ENCODE results near the gene FBXO44.

Gene FBXO44

DNA sequence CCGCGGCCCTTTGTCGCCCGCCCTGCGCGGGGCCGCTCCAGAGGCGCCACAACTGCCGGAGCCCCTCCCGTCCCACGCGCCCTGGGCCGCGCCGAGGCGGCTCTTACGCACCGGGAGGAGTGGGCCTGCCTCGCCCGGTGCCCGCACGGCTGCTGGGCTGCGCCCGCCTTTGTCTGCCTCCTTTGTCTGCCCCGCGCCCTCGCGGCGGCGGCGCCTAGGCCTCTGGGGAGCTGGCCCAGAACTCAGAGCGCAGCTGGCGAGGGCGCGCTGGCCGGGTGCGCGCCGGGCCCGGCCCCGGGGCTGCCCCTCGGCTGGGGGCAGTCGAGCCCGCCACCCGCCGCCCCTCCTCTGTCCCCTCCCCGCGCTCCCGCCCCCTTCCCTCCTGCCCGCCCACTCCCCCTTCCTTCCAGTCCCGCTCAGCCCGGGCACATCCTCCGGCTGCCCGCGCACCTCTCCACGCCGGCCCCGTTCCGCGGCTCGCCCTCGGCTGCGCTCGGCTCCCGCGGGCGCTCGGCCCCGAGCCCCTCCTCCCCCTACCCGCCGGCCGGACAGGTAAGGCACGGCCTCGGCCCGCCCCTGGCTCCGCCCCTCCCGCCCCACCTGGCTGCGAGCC lies 36.7 kb downstream of the FBXO44 start, which contains the start of gene DRAXIN:
Gene DRAXIN, plus strand, starts transcription at position 409 of the 613 bp plus-strand sequence. CDS start 14,549 bp downstream, outside the sequence.
- POLR2A ChIA-PET: no interaction called here
- TF ChIP-seq ZFHX2 (tag by site-specific recombination; conservative IDR thresholded peaks at IDR 0.05) (no peak), ZNF830 (tag by site-specific recombination; IDR thresholded peaks at IDR 0.05; ENCODE audit: low read depth) (no peak), IKZF3 (tag by site-specific recombination; IDR thresholded peaks at IDR 0.05) (no peak), ZBTB17 (tag by site-specific recombination; IDR thresholded peaks at IDR 0.05) (no peak), ZNF561 (tag by site-specific recombination; IDR thresholded peaks at IDR 0.05; ENCODE audit: borderline replicate concordance) (peak; percentile 59; the same call in 1 of the 2 replicates), ZBTB8A (tag by site-specific recombination; IDR thresholded peaks at IDR 0.05) (peak; percentile 66), ZNF76 (tag by site-specific recombination; IDR thresholded peaks at IDR 0.05; ENCODE audit: borderline replicate concordance, low read depth) (no peak), ZBTB20 (tag by site-specific recombination; IDR thresholded peaks at IDR 0.05) (no peak), ZNF48 (tag by site-specific recombination; IDR thresholded peaks at IDR 0.05) (no peak), ZNF529 (tag by site-specific recombination; IDR thresholded peaks at IDR 0.05; ENCODE audit: insufficient replicate concordance) (no peak), SP2 (tag by site-specific recombination; IDR thresholded peaks at IDR 0.05) (no peak), OVOL3 (tag by site-specific recombination; IDR thresholded peaks at IDR 0.05) (no peak), ZNF23 (tag by site-specific recombination; IDR thresholded peaks at IDR 0.05; ENCODE audit: borderline replicate concordance) (no peak), ZBTB7A (tag by site-specific recombination; IDR thresholded peaks at IDR 0.05; ENCODE audit: low read depth) (no peak), ZFP37 (tag by site-specific recombination; IDR thresholded peaks at IDR 0.05) (no peak), ZNF248 (tag by site-specific recombination; IDR thresholded peaks at IDR 0.05) (no peak), ZNF785 (tag by site-specific recombination; IDR thresholded peaks at IDR 0.05) (no peak), ZNF335 (tag by site-specific recombination; conservative IDR thresholded peaks at IDR 0.05) (0 out of 2 replicates have a peak, but pooled peaks have one; percentile 12), MYNN (tag by site-specific recombination; IDR thresholded peaks at IDR 0.05; ENCODE audit: borderline replicate concordance) (no peak), ZNF654 (tag by site-specific recombination; IDR thresholded peaks at IDR 0.05; ENCODE audit: low read depth) (no peak), ZNF404 (tag by site-specific recombination; IDR thresholded peaks at IDR 0.05) (no peak), ZNF776 (tag by site-specific recombination; IDR thresholded peaks at IDR 0.05; ENCODE audit: borderline replicate concordance) (no peak), ZNF670 (tag by site-specific recombination; IDR thresholded peaks at IDR 0.05; ENCODE audit: low read depth) (no peak), RBAK (tag by site-specific recombination; IDR thresholded peaks at IDR 0.05) (no peak), ZNF585B (tag by site-specific recombination; IDR thresholded peaks at IDR 0.05) (no peak)
- TF ChIP-seq, protein P1, sequence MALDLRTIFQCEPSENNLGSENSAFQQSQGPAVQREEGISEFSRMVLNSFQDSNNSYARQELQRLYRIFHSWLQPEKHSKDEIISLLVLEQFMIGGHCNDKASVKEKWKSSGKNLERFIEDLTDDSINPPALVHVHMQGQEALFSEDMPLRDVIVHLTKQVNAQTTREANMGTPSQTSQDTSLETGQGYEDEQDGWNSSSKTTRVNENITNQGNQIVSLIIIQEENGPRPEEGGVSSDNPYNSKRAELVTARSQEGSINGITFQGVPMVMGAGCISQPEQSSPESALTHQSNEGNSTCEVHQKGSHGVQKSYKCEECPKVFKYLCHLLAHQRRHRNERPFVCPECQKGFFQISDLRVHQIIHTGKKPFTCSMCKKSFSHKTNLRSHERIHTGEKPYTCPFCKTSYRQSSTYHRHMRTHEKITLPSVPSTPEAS (tag by site-specific recombination; IDR thresholded peaks at IDR 0.05): no peak
- TF ChIP-seq, protein P2, sequence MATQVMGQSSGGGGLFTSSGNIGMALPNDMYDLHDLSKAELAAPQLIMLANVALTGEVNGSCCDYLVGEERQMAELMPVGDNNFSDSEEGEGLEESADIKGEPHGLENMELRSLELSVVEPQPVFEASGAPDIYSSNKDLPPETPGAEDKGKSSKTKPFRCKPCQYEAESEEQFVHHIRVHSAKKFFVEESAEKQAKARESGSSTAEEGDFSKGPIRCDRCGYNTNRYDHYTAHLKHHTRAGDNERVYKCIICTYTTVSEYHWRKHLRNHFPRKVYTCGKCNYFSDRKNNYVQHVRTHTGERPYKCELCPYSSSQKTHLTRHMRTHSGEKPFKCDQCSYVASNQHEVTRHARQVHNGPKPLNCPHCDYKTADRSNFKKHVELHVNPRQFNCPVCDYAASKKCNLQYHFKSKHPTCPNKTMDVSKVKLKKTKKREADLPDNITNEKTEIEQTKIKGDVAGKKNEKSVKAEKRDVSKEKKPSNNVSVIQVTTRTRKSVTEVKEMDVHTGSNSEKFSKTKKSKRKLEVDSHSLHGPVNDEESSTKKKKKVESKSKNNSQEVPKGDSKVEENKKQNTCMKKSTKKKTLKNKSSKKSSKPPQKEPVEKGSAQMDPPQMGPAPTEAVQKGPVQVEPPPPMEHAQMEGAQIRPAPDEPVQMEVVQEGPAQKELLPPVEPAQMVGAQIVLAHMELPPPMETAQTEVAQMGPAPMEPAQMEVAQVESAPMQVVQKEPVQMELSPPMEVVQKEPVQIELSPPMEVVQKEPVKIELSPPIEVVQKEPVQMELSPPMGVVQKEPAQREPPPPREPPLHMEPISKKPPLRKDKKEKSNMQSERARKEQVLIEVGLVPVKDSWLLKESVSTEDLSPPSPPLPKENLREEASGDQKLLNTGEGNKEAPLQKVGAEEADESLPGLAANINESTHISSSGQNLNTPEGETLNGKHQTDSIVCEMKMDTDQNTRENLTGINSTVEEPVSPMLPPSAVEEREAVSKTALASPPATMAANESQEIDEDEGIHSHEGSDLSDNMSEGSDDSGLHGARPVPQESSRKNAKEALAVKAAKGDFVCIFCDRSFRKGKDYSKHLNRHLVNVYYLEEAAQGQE (tag by site-specific recombination; IDR thresholded peaks at IDR 0.05): no peak
- TF ChIP-seq, protein P3, sequence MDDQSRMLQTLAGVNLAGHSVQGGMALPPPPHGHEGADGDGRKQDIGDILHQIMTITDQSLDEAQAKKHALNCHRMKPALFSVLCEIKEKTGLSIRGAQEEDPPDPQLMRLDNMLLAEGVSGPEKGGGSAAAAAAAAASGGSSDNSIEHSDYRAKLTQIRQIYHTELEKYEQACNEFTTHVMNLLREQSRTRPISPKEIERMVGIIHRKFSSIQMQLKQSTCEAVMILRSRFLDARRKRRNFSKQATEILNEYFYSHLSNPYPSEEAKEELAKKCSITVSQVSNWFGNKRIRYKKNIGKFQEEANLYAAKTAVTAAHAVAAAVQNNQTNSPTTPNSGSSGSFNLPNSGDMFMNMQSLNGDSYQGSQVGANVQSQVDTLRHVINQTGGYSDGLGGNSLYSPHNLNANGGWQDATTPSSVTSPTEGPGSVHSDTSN (CRISPR knock-in tag; IDR thresholded peaks at IDR 0.05): peak; percentile 68; the same call in 1 of the 2 replicates
- TF ChIP-seq, protein P4, sequence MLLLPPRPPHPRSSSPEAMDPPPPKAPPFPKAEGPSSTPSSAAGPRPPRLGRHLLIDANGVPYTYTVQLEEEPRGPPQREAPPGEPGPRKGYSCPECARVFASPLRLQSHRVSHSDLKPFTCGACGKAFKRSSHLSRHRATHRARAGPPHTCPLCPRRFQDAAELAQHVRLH (tag by site-specific recombination; IDR thresholded peaks at IDR 0.05): no peak
- TF ChIP-seq, protein P5, sequence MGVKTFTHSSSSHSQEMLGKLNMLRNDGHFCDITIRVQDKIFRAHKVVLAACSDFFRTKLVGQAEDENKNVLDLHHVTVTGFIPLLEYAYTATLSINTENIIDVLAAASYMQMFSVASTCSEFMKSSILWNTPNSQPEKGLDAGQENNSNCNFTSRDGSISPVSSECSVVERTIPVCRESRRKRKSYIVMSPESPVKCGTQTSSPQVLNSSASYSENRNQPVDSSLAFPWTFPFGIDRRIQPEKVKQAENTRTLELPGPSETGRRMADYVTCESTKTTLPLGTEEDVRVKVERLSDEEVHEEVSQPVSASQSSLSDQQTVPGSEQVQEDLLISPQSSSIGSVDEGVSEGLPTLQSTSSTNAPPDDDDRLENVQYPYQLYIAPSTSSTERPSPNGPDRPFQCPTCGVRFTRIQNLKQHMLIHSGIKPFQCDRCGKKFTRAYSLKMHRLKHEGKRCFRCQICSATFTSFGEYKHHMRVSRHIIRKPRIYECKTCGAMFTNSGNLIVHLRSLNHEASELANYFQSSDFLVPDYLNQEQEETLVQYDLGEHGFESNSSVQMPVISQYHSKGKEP (tag by site-specific recombination; IDR thresholded peaks at IDR 0.05): no peak

More for the DNA sequence above, 36.7 kb downstream of the FBXO44 start, which contains the start of gene DRAXIN:
- H3K27ac ChIP-seq (ENCODE audit: extremely low read depth, low read depth, low read length): peak within 1 kb of the TSS; percentile 44; the same call in 1 of the 2 replicates
- no peaks in the 10 kb centered on the region for H3K9me3 ChIP-seq (ENCODE audit: control insufficient read depth, insufficient read depth, low read depth, low read length)
- H3K4me3 ChIP-seq (ENCODE audit: low read depth, low read length): peak within 1 kb of the TSS; percentile 35
- CTCF ChIA-PET: interaction anchor here (0.6 to 2.2 kb wide), 4 partner anchors 9 to 369 kb away, joined by 3 to 8 read pairs (median 3); no protein-coding TSS in a partner anchor
- peaks cover 9% of the 10 kb centered on the region; the same call in 1 of the 2 replicates for H3K4me1 ChIP-seq (ENCODE audit: control insufficient read depth, insufficient read depth, low read length)
- H3K36me3 ChIP-seq (ENCODE audit: control insufficient read depth in 2 of 2, insufficient read depth in 1 of 2, low read length in 2 of 2): no peaks in the 10 kb centered on the region
